ENCODE results near the gene RFPL1. TPM values are rescaled to one million over a fixed set of nuclear protein-coding genes. Genes with fewer than 3 reads are reported as not detected.

Gene RFPL1
- total RNA-seq, 4 donors from 2014 or later = not detected

DNA sequence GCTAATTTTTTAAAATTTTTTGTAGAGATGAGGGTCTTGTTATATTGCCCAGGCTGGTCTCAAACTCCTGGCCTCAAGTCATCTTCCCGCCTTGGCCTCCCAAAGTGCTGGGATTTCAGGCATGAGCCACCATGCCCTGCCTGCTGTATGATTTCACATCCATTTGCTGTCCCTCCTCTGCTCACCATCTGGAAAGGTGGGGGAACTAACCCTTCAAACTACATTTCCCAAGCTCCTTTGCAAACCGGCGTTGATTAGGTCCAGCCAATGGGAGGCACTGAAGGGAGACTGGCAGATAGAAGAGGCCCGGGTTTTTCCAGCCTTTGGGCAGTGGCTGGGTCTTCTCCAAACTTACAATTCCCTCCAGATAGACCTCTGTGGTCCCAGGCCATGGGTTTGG is 19.3 kb downstream of the RFPL1 start:
- WGBS, 2 donors = 34 to 35% methylated on average over 4 of the region's 4 CpGs
- no peaks in the 10 kb centered on the region for H3K4me1 ChIP-seq
- intact Hi-C loops (cut with DNase I) = no loop called here
- DNase-seq = no peak
- no peak overlapping the region for H3K27ac ChIP-seq
- TF ChIP-seq, protein P1, sequence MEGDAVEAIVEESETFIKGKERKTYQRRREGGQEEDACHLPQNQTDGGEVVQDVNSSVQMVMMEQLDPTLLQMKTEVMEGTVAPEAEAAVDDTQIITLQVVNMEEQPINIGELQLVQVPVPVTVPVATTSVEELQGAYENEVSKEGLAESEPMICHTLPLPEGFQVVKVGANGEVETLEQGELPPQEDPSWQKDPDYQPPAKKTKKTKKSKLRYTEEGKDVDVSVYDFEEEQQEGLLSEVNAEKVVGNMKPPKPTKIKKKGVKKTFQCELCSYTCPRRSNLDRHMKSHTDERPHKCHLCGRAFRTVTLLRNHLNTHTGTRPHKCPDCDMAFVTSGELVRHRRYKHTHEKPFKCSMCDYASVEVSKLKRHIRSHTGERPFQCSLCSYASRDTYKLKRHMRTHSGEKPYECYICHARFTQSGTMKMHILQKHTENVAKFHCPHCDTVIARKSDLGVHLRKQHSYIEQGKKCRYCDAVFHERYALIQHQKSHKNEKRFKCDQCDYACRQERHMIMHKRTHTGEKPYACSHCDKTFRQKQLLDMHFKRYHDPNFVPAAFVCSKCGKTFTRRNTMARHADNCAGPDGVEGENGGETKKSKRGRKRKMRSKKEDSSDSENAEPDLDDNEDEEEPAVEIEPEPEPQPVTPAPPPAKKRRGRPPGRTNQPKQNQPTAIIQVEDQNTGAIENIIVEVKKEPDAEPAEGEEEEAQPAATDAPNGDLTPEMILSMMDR (IDR thresholded peaks at IDR 0.05) = no peak
- no peak for TF ChIP-seq POLR2A (IDR thresholded peaks at IDR 0.05)
- H3K4me3 ChIP-seq (replicated peaks in 1 of 3) = no peak overlapping the region
- no peaks in the 10 kb centered on the region for H3K36me3 ChIP-seq
- no peaks in the 10 kb centered on the region for H3K9me3 ChIP-seq
- no peaks in the 10 kb centered on the region for H3K27me3 ChIP-seq

DNA sequence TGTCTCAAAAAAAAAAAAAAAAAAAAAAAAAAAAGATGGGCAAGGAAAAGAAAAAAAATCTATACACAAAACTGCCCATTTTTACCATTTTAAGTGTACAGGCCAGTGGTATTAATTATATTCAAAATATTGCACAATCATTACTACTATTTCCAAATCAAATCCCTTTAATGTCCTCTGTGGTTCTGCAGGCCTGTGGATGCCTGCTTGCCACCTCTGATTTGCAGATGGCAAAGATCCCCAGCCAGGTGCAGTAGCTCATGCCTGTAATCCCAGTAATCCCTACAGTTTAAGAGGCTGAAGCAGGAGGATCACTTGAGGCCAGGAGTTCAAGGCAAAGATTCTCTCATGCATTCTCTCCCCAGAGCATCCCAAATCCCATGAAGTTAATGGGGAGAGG is 20.2 kb downstream of the RFPL1 start:
- no peak for DNase-seq
- H3K4me3 ChIP-seq (replicated peaks in 1 of 3) = no peak overlapping the region
- TF ChIP-seq POLR2A (IDR thresholded peaks at IDR 0.05) = no peak
- TF ChIP-seq, protein P1 (IDR thresholded peaks at IDR 0.05) = no peak
- no peaks in the 10 kb centered on the region for H3K27me3 ChIP-seq
- no peaks in the 10 kb centered on the region for H3K4me1 ChIP-seq
- H3K36me3 ChIP-seq = no peaks in the 10 kb centered on the region
- H3K27ac ChIP-seq = no peak overlapping the region
- intact Hi-C loops (cut with DNase I) = no loop called here
- no peaks in the 10 kb centered on the region for H3K9me3 ChIP-seq

DNA sequence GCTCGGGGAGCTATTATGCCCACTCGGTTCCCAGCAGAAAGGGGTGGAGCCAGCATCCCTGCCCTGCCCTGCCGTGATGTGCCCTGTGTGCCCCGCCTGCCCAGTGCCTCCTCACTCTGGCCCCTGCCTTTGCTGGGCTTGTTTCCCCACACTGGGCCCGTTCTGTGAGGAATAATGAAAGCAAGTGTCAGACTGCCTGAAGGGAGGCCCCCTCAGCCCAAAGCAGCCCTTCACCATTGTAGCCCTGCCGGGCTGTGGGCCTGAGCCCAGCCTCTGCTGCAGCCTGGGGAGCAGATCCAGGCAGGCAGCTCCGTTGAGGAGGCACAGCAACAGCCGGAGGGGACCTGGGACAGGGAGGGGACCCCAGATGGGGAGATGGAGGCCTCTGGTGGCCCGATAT is 21.4 kb downstream of the RFPL1 start:
- no peaks in the 10 kb centered on the region for H3K36me3 ChIP-seq
- TF ChIP-seq, protein P1 (IDR thresholded peaks at IDR 0.05) = no peak
- TF ChIP-seq POLR2A (IDR thresholded peaks at IDR 0.05) = no peak
- no peaks in the 10 kb centered on the region for H3K27me3 ChIP-seq
- no peaks in the 10 kb centered on the region for H3K9me3 ChIP-seq
- H3K27ac ChIP-seq = no peak overlapping the region
- no peak for DNase-seq
- H3K4me3 ChIP-seq (replicated peaks in 1 of 3) = no peak overlapping the region
- H3K4me1 ChIP-seq = no peaks in the 10 kb centered on the region
- 54% methylated on average over 6 to 7 of the region's 9 CpGs for WGBS, 2 donors
- intact Hi-C loops (cut with DNase I) = no loop called here

DNA sequence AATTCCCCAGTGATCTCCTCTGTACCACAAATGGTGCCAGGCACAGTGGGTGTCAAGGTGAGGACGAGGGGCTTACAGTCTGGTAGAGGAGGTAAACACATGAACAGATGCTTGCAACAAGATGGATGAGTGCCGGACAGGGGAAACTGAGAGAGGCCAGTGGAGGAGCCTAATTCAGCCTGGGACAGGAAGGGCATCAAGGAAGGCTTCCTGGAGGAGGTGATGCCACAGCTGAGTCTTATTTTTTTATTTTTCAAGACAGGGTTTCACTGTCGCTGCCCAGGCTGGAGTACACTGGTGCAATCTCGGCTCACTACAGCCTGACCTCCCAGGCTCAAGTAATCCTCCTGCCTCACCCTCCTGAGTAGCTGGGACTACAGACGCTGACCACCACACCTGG is 22.9 kb downstream of the RFPL1 start:
- H3K36me3 ChIP-seq = no peaks in the 10 kb centered on the region
- H3K27ac ChIP-seq = no peak overlapping the region
- DNase-seq = no peak
- WGBS, 2 donors = 90 to 91% methylated on average over 5 of the region's 5 CpGs
- no peak overlapping the region for H3K4me3 ChIP-seq (replicated peaks in 1 of 3)
- TF ChIP-seq, protein P1 (IDR thresholded peaks at IDR 0.05) = no peak
- TF ChIP-seq POLR2A (IDR thresholded peaks at IDR 0.05) = no peak
- H3K27me3 ChIP-seq = no peaks in the 10 kb centered on the region
- no peaks in the 10 kb centered on the region for H3K4me1 ChIP-seq
- H3K9me3 ChIP-seq = no peaks in the 10 kb centered on the region
- intact Hi-C loops (cut with DNase I) = no loop called here

DNA sequence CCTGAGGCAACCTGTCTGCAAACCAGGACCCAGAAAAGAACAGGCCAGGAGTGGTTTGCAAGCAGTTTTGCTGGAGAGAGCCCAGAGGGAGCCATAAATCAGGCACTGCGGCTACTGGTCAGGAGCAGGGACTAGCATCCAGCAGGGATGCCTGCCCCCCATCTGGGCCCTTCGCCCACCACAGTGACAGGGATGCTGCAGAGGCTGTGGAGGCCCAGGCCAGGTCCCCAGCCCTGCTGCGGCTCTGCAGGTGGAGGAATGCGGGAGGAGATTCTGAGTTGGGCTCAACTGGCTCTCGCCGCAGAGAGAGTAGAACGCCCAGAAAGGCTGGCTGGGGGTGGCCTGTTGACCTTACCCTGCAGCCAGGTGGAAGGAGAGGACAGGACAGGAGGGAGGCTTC is 25.2 kb downstream of the RFPL1 start:
- no peaks in the 10 kb centered on the region for H3K36me3 ChIP-seq
- no peak for DNase-seq
- intact Hi-C loops (cut with DNase I) = no loop called here
- no peak overlapping the region for H3K4me3 ChIP-seq (replicated peaks in 1 of 3)
- H3K4me1 ChIP-seq = no peaks in the 10 kb centered on the region
- TF ChIP-seq, protein P1 (IDR thresholded peaks at IDR 0.05) = no peak
- TF ChIP-seq POLR2A (IDR thresholded peaks at IDR 0.05) = no peak
- WGBS, 2 donors = 83 to 90% methylated on average over 6 to 7 of the region's 7 CpGs
- H3K27me3 ChIP-seq = no peaks in the 10 kb centered on the region
- no peaks in the 10 kb centered on the region for H3K9me3 ChIP-seq
- H3K27ac ChIP-seq = no peak overlapping the region

Measured in thyroid gland (tissue), 4 donors.